Posterior cingulate gyrus (tissue), 11 donors: ENCODE data around the gene ATP9A.
"Not testable (repeated sequence)": the region's sequence is repeated elsewhere in the genome, so short reads cannot be mapped to it uniquely, and the experiment has no call there.

ENCODE experiments used
- DNase-seq, 10 donors: peaks; one replicate each; pipeline versions ENCODE4 v3.0.0 to v3.0.0-alpha.2; 2020 to 2021; ENCODE audit warnings: mixed read lengths in 3 of 10
- intact Hi-C: fragments of 100-400 bp; cut with DNase I; formaldehyde crosslinking; loops from one replicate; pipeline ENCODE4 v1.15.1; 2023

Gene ATP9A

DNA sequence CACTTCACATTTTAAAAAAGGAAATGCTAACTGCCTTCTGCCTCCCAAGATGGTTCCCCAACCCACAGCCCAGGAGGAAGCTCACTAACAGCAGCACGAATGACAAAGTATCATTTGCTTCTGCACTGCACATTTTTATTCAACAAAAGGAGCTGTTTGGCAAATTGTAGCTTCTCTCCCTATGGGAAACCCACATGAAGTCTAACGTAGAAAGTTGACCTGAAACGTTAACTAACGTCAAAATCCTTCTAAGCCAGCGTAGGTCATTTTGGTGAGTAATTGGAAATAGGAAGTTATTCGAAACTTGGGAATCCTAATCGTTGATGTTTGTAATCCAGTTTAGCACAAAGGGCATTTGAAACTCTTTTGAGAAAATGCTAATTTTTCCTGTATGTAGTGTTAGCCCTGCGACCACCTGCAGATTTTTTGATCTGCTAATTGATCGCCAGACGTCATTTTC, 31.2 kb upstream of the ATP9A start:
- intact Hi-C loops = no loop called here
- no peak for DNase-seq

DNA sequence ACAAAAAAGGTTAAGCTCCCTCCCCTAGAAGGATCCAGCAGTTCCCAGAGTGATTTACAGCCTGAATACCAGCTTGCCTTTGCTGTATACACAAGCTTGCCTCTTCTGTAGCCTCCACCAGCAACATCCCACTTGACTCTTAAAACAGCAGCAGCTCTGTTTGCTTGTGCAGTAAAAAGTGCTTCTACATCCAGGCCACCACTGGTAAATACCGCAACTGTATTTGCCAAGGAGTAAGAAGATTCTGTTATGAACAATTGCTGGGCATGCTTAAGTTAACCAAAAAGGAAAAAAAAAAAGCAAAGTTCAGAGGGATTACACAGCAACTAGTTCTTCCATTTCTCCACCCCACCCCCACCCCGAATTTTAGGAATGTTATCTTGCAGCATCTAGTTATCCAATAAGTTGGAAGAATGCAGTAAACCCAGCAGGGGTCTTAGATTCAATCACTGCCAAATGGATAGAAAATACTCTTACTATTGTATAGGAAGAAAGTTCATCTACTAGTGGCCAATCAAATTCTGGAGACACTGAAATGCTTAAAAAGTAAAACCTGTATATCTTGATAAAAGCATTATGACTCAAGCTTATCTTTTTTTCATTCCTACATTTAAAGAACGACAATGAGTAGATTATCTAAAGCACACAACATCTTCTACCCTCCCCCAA, 29.3 kb upstream of the ATP9A start:
- intact Hi-C loops = no loop called here
- DNase-seq = no peak

DNA sequence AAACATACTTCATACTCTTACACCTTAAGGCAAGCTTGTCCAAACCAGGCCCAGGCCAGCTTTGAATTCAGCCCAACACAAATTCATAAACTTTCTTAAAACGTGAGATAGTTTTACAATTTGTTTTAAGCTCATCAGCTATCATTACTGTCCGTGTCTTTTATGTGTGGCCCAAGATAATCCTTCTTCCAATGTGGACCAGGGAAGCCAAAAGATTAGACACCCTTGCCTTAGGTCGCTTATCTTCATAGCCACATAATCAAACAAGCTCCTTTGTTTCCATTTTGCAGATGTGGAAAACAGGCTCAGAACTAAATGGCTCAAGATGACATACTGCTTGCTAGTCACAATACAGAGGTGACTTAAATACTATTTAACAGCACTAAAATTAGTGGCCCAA, 28.1 kb upstream of the ATP9A start:
- intact Hi-C loops = no loop called here
- no peak for DNase-seq

DNA sequence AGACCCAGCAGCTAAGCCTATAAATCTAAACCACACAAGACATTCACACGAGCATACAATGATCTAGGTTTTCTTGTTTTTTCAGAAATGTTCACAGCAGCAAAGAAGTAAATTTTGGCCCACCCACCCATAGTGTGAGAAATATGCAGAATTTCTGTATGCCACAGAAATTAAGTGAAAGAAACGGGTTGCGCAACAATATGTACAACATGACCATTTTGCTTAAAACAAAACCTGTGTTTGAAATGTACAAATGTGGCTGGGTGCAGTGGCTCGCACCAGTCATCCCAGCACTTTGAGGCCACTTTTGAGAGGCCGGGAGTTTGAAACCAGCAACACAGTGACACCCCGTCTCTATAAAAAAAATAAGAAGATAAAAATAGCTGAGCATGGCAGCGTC, 24.8 kb upstream of the ATP9A start:
- no peak for DNase-seq
- intact Hi-C loops = no loop called here

DNA sequence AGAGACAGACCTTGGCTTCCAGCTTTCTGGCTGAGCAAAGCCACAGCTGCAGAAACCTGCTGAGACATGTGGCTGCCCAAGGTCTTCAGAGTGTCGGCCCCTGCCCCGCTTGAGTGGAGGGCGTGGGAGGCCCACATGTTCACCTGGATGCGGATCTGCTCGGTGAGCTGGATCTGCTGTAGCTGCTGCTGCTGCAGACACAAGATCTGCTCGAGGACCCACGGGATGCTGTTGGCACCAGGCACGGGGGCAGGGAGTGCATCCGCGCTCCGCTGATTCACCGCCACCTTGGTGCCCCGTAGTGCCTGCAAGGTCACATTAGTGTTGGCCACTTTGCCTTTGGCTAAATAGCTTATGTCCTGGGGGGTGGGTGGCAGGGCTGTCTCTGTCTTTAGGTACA, 23.4 kb upstream of the ATP9A start:
- DNase-seq = no peak
- intact Hi-C loops = no loop called here

DNA sequence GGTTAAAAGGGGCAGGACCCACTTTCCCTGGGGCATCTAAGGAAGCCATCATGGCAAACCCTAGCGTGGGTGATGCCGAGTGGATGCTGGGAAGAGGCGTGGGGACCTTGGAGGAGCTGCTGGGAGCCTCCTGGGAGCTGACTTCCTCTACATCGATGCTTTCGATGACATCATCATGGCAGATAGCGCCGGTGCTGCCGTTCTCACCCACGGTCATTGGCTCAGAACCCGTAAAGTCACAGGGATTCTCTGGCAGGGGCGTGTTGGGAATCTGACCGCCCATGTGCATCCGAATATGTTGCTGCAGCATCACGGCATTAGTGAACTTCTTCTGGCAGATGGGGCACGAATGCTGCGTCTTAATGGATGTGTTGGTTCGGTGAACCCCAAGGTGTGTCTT, 22.1 kb upstream of the ATP9A start:
- intact Hi-C loops = no loop called here
- peak in 1 of 10 donors; percentile 47 for DNase-seq

DNA sequence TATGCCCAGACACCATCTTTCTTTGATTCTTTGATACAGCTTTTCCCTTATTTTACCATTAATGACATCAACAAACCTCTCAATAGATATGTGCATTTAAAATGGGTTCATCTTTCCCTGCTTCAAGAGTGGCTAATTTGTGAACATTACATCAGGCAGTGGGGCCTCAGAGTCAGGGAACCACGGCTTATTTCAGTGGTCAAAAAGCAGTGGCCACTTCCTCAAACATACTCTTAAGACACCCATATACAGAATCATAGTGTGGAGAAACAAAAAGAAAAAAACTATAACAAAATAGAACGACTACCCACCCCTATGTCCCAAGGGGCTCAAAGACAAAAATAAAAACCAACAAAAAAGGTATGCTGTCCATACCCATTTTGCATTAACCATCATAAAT, 21.2 kb upstream of the ATP9A start:
- intact Hi-C loops = no loop called here
- no peak for DNase-seq

DNA sequence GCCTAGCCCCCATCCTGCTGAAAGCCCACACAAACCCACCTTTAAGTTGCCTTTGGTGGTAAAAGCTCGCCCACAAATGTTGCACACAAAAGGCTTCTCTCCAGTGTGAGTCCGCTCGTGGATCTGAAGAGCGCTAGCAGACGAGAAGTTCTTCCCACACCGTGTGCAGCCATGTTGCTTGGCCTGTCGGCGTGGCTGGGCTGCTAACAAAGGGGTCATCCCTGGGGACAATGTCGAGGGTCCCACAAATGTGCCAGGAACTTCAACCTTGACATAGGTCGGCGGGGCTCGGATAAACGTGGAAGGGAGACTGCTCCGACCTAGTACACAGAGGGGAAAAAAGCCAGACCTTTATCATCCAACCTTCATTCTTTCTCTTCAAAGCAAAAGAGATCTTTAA, 20.6 kb upstream of the ATP9A start:
- peak in 1 of 10 donors; percentile 51 for DNase-seq
- intact Hi-C loops = no loop called here

DNA sequence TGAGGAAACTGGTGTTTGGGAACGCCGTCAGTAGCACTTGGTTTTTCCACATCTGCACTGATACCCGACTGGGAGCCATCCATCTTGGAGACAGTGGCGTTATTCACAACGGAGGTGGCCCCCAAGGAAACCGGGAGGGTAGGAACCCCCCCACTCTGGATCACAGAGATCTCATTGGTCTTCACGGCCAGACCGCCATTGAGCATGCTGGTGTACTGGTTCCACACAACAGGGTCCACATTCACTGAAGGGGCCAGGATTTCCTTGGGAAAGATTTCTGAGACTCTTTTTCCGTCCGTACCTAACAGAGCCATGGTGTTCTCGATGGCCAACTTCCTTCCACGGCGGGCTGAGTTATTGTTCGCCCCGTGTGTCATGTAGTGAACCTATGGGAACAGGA, 16.1 kb upstream of the ATP9A start:
- intact Hi-C loops = no loop called here
- DNase-seq = peak in 1 of 10 donors; percentile 40

DNA sequence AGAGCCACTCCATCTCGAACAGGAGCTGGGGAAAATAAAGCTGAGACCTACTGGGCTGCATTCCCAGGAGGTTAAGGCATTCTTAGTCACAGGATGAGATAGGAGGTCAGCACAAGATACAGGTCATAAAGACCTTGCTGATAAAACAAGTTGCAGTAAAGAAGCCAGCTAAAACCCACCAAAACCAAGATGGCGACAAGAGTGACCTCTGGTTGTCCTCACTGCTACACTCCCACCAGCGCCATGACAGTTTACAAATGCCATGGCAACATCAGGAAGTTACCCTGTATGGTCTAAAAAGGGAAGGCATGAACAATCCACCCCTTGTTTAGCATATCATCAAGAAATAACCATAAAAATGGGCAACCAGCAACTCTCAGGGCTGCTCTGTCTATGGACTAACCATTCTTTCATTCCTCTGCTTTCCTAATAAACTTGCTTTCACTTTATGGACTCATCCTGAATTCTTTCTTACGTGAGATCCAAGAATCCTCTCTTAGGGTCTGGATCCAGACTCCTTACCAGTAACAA, 10.1 kb upstream of the ATP9A start:
- DNase-seq, intact Hi-C loops: not testable (repeated sequence)

DNA sequence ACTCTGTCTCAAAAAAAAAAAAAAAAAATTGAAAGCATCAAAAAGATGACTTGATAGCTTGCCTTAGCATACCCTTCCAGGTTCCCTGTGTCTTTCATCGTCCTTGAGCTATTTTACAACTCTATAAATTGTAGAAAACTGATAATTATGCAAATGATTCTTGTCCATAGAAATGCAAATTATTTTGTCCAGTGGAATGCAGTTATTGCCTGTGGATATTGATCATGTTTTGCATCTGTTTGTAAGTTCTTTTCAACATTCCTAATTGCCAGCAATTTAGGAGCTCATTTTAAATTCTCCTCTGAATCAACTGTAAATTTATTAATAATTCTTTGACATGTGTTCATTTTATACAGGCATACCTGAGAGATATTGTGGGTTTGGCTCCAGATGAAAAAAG, 7.1 kb upstream of the ATP9A start:
- intact Hi-C loops = no loop called here

DNA sequence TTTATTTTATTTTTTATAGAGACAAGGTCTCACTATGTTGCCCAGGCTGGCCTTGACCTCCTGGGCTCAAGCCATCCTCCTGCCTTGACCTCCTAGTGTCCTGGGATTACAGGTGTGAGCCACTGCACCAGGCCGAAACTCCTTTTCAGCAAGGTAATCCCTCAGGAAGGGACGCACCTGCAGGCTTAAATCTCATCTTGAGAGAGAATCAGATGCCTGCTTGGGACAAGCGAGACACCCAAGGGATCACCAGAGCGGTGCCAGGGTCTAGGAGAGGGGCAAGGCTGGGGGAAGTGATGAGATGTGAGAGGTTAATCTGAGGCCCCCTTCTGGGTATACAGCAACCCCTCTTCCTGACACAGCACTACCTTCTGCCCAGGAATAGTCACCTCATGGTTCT, 4.0 kb upstream of the ATP9A start:
- no peak for DNase-seq
- intact Hi-C loops = no loop called here

More for the DNA sequence above, 7.1 kb upstream of the ATP9A start:
- no peak for DNase-seq

DNA sequence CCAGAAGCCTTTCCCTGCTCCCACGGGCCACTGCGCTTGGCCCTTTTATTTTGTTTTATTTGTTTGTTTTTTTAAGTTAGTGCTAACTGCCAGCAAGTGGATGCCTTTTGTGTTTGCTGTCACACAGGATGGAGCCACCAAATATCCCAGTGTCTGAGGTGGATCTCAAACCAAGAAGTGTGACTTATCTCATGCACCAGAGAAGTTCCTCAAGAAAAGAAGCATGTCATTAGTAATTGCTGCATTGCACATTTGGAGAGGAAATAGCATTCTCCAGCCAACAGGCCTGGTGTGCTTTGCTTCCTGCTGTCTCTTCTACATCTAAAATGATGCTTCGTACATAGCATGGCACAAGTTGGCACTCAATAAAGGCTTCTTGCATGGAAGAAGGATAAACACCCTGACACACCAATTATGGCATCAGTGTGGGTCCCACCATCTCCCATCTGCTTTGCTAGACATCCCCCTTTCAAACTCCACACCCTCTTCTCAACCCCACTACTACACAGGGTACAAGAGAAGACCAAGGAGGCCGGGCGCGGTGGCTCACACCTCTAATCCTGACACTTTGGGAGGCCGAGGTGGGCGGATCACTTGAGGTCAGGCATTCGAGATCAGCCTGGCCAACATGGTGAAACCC, 1.9 kb upstream of the ATP9A start:
- intact Hi-C loops = loop anchor here (10.0 kb wide), 1 partner anchor 425 kb away; the partner anchor contains the start of gene ZFP64
- DNase-seq = peak in 1 of 10 donors; percentile 38

DNA sequence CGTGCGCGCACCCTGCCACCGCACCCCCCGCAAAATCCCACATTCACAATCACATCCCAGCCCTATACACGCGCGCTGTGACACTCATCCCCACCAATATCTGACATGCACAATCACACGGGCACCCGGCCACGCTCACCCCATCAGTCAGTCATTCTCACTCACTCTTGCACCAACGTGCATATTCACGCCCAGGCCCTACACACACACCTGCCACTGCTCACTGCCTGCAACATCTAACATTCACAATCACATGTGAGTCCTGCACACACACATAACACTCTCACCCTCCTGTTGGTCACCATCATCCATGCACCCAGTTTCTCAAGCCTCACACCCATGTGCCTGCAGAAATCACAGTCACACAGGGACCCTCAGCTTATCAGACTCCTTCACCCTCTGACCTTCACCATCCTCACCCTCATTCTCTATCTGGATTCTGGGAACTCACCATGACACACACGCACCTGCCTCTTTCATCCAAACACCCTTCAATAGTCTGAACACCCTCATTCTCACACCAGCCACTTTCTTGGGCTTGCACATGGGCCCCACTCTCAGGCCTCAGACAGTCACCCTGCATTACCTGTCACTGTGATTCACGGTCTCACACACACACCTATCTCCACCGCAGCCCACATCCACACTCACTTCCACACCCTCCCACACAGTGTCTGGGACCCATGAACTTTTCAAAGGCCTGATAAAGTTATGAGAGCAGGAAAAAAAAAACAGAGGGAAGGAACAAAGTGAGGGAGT, 748 bp upstream of the ATP9A start:
- DNase-seq = peak in 5 of 10 donors; percentile 20 to 86 (median 29)
- intact Hi-C loops = loop anchor here (10.0 kb wide), 1 partner anchor 426 kb away; the partner anchor contains the start of gene ZFP64

DNA sequence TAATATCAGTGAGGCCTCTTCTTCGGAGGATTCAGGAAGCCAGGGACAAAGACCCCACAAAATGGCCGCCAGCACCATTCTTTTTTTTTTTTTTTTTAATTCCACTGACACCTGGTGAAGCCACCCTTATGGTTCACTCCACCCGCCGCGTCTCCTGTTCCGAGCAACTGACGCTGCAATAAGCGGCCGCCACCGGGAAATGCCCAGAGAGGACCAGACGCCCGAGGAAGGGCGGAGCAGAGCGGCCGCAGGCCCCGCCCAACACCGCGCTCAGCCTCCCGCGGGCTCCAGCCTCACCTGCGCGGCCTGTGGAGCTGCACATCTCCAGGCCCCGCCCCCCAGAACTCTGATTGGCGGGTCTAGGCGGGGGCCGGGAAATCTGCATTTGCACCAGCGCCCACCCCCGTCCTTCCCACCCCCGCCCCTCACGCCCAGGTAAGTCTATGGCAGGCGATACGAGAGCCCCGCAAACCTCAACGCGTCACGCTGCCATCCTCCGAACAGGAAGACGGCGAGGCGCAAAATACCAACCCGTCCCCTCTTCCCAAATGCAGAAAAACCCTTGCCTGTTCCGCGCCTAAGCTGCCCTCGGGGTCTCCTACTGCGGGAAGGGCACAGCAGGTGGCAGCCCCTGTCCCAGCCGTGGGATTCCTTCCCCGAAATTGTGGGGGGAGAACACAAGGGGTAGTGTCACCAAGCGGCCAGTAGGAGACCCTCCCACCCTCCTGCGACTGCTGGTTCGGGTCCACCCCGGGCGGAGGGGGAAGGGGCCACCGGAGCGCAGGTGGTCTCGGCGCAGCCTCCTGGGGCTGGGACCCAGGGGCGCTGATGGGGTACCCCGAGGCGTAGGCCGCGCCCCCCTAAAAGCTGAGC, 960 bp downstream of the ATP9A start:
- intact Hi-C loops = loop anchor here (10.0 kb wide), 1 partner anchor 428 kb away; the partner anchor contains the start of gene ZFP64
- peak; percentile 60 to 98 (median 84) for DNase-seq

DNA sequence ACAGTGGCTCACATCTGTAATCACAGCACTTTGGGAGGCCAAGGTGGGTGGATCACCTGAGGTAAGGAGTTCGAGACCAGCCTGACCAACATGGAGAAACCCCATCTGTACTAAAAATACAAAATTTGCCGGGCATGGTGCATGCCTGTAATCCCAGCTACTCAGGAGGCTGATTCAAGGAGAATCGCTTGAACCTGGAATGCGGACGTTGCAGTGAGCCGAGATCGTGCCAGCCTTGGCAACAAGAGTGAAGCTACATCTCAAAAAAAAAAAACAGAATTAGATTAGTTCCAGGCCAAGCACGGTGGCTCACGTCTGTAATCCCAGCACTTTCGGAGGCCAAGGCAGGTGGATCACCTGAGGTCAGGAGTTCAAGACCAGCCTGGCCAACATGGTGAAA, 2.8 kb downstream of the ATP9A start:
- intact Hi-C loops = loop anchor here (10.0 kb wide), 1 partner anchor 429 kb away; the partner anchor contains the start of gene ZFP64
- peak in 1 of 10 donors; percentile 42 for DNase-seq

DNA sequence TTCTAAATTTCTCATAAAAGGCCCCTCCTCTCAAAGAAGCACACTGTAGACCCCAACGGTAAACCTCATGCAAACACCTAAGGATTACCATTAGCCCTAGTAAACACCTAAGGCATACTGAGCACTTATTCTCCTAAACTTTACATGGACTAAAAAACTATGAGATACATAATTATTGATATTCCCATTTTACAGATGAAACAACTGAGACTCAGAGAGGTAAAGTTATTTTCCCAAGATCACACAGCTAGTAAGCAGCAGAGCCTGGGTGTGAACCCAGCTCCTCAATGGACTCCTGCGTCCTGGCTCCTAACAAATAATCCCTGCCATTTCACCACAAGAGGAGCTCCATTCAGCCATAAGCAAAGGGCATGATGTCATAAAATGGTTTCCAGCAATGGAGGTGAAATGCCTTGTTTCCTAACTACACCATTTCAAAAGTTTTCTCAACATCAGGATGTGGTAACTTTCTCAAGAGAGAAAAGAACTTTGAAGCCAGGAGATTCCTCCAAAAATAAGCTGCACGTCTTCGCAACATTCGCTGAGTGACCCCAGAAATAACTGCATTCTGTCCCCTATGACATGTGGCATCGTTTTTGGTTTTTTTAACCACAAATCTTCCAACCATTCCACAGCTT, 4.1 kb downstream of the ATP9A start:
- peak in 1 of 10 donors; percentile 22 for DNase-seq
- intact Hi-C loops = loop anchor here (10.0 kb wide), 1 partner anchor 431 kb away; the partner anchor contains the start of gene ZFP64

DNA sequence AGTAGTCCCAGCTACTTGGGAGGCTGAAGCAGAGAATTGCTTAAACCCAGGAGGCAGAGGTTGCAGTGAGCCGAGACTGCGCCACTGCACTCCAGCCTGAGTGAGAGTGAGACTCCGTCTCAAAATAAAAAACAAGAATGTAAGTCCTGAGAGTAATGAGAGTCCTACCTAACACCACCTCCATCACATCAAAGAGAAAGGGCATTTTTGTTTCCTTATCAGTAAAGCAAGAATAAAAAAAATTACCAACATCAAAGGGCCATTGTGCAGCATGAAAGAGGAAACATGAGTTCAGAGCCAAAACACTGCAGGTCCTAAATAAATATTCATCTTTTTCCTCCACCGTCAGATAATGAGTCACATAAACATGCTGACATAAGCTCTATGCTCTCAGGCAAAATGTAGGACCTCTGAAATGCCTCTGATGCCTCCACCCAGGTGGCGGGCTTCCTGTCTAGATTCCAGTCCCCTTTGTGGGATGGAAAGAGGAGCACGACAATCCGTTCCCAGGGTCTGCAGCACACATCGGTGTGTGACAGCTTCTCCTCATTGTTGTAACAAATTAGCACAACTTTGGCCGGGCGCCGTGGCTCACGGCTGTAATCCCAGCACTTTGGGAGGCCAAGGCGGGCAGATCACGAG, 7.2 kb downstream of the ATP9A start:
- peak in 1 of 10 donors; percentile 64 for DNase-seq
- intact Hi-C loops = loop anchor here (10.0 kb wide), 1 partner anchor 434 kb away; the partner anchor contains the start of gene ZFP64
